HCT116 (cell line): ENCODE results near the gene SLC13A4. TPM values are rescaled to one million over a fixed set of nuclear protein-coding genes. Genes with fewer than 3 reads are reported as not detected.

Source experiments
- ATAC-seq: fragments of 200-7000 bp; cut with Tn5 transposase; 2 replicates; pipeline ENCODE4 v1.9.1; 2020; ENCODE audit warnings: mild to moderate bottlenecking, moderate library complexity
- BruUV-seq: library from RNA; stranded (reverse); fragments of 400-500 nt; replicated peaks from 2 replicates; lab custom pipeline; 2021; lab: Mats Ljungman, UMichigan
- CTCF ChIA-PET: fragments of 300-600 bp; sonication (Branson Sonifier 250); formaldehyde crosslinking; loops from one replicate; lab custom pipeline; 2021; ENCODE audit warnings: antibody characterized with exemption; lab: Charles Lee
- POLR2A ChIA-PET: fragments of 300-600, 350-600 bp; sonication (Branson Sonifier 250); formaldehyde crosslinking; loops from one replicate; lab custom pipeline; 2021; ENCODE audit warnings: antibody characterized with exemption; lab: Charles Lee
- RAD21 ChIA-PET, 2 experiments: fragments of 300-600 bp; sonication (Branson Sonifier 250); formaldehyde crosslinking; loops; one replicate each; lab custom pipeline; 2023; ENCODE audit warnings: low total read pairs in 2 of 2; ENCODE audit not compliant: uncharacterized antibody in 2 of 2, unreplicated experiment in 2 of 2, low non-redundant PET in 1 of 2; lab: Charles Lee
- DNase-seq: peaks from one replicate; pipeline ENCODE4 v3.0.0-alpha.2; 2010; ENCODE audit warnings: low read depth, low spot score
- H2AFZ ChIP-seq: fragments of 200-600 bp; shearing (Covaris generic), sonication (generic); 2 replicates; pipeline ENCODE4 v1.6.1; 2017; ENCODE audit warnings: low read depth, mixed run types, mixed read lengths, antibody characterized with exemption, low read length; ENCODE audit not compliant: poor library complexity, severe bottlenecking
- H3K27ac ChIP-seq: 2 replicates; pipeline ENCODE4 v1.5.1; 2012; ENCODE audit warnings: low read depth, low read length
- H3K27me3 ChIP-seq: fragments of 200-600 bp; sonication (generic); 2 replicates; pipeline ENCODE4 v1.6.1; 2016; ENCODE audit warnings: mixed run types, low read length, mixed read lengths; ENCODE audit not compliant: insufficient read depth
- H3K36me3 ChIP-seq, 2 experiments: fragments of 200-500 bp in 1 of 2; fragments of 200-600 bp in 1 of 2; sonication (Bioruptor generic) in 1 of 2; sonication (generic) in 1 of 2; 2 replicates each; pipeline versions ENCODE4 v1.5.1 to v1.6.1; 2014 to 2016; ENCODE audit warnings: low read length in 2 of 2, inconsistent platforms in 1 of 2, mixed read lengths in 1 of 2, mixed run types in 1 of 2; ENCODE audit not compliant: insufficient read depth in 2 of 2, control insufficient read depth in 1 of 2
- H3K4me1 ChIP-seq, 2 experiments: fragments of 200-600 bp in 1 of 2; sonication (generic) in 1 of 2; 2 replicates each; pipeline versions ENCODE4 v1.5.1 to v1.6.1; 2012 to 2017; ENCODE audit warnings: low read length in 2 of 2, inconsistent platforms in 1 of 2, mild to moderate bottlenecking in 1 of 2, mixed read lengths in 1 of 2, mixed run types in 1 of 2, moderate library complexity in 1 of 2; ENCODE audit not compliant: insufficient read depth in 2 of 2, control insufficient read depth in 1 of 2
- H3K4me2 ChIP-seq: fragments of 200-600 bp; sonication (generic); 2 replicates; pipeline ENCODE4 v1.6.1; 2017; ENCODE audit warnings: mixed run types, low read length, mixed read lengths
- H3K4me3 ChIP-seq, 2 experiments: fragments of 200-600 bp in 1 of 2; sonication (generic) in 1 of 2; replicated peaks in 1 of 2; 2 replicates each; pipeline ENCODE4 v1.5.1; 2011 to 2016; ENCODE audit warnings: low read length in 2 of 2, control low read depth in 1 of 2, low read depth in 1 of 2, mild to moderate bottlenecking in 1 of 2, mixed read lengths in 1 of 2, mixed run types in 1 of 2
- H3K79me2 ChIP-seq: fragments of 200-600 bp; sonication (generic); 2 replicates; pipeline ENCODE4 v1.6.1; 2017; ENCODE audit warnings: mild to moderate bottlenecking, mixed run types, low read length, moderate library complexity, mixed read lengths; ENCODE audit not compliant: insufficient read depth
- H3K9ac ChIP-seq: fragments of 200-600 bp; sonication (generic); 2 replicates; pipeline ENCODE4 v1.6.1; 2016; ENCODE audit warnings: low read length, mixed read lengths
- H3K9me2 ChIP-seq: fragments of 200-600 bp; sonication (generic), shearing (Covaris generic); 2 replicates; pipeline ENCODE4 v1.6.1; 2017; ENCODE audit warnings: mixed run types, mild to moderate bottlenecking, moderate library complexity; ENCODE audit not compliant: insufficient read depth
- H3K9me3 ChIP-seq, 2 experiments: fragments of 200-500 bp in 1 of 2; fragments of 200-600 bp in 1 of 2; sonication (Bioruptor generic) in 1 of 2; sonication (generic) in 1 of 2; 2 replicates each; pipeline ENCODE4 v1.6.1; 2014 to 2017; ENCODE audit warnings: low read length in 2 of 2, mixed read lengths in 2 of 2, inconsistent platforms in 1 of 2, low read depth in 1 of 2, mild to moderate bottlenecking in 1 of 2, mixed run types in 1 of 2, moderate library complexity in 1 of 2; ENCODE audit not compliant: control insufficient read depth in 1 of 2, insufficient read depth in 1 of 2
- H4K20me1 ChIP-seq: fragments of 200-600 bp; sonication (generic), shearing (Covaris generic); 2 replicates; pipeline ENCODE4 v1.6.1; 2017; ENCODE audit warnings: mixed run types, mild to moderate bottlenecking, moderate library complexity; ENCODE audit not compliant: insufficient read depth
- ELF1 ChIP-seq: IDR thresholded peaks from 2 replicates; pipeline ENCODE4 v1.6.1; 2012; ENCODE audit warnings: low read depth, borderline replicate concordance
- EZH2phosphoT487 ChIP-seq: fragments of 200-600 bp; IDR thresholded peaks from 2 replicates; pipeline ENCODE4 v1.6.1; 2018; ENCODE audit warnings: antibody characterized with exemption, borderline replicate concordance
- FOSL1 ChIP-seq: IDR thresholded peaks from 2 replicates; pipeline ENCODE4 v1.6.1; 2012; ENCODE audit warnings: low read depth
- JUND ChIP-seq: IDR thresholded peaks from 2 replicates; pipeline ENCODE4 v1.6.1; 2012
- POLR2A ChIP-seq: IDR thresholded peaks from 2 replicates; pipeline ENCODE4 v1.7.0; 2011; ENCODE audit warnings: borderline replicate concordance; ENCODE audit not compliant: insufficient read depth, insufficient read length; ENCODE audit errors: extremely low read depth
- POLR2AphosphoS5 ChIP-seq: IDR thresholded peaks from 2 replicates; pipeline ENCODE4 v1.6.1; 2011; ENCODE audit warnings: mild to moderate bottlenecking, low read depth, low read length, moderate library complexity
- SIN3A ChIP-seq: IDR thresholded peaks from 2 replicates; pipeline ENCODE4 v1.6.1; 2012; ENCODE audit warnings: low read depth
- SRF ChIP-seq: IDR thresholded peaks from 2 replicates; pipeline ENCODE4 v1.6.1; 2012; ENCODE audit warnings: low read depth
- TCF7L2 ChIP-seq: IDR thresholded peaks from 2 replicates; pipeline ENCODE4 v1.7.0; 2011; ENCODE audit warnings: borderline replicate concordance, inconsistent platforms; ENCODE audit not compliant: insufficient read depth, insufficient read length; ENCODE audit errors: extremely low read depth
- YY1 ChIP-seq: IDR thresholded peaks from 2 replicates; pipeline ENCODE4 v1.6.1; 2011; ENCODE audit warnings: low read length, low read depth, moderate library complexity, mild to moderate bottlenecking; ENCODE audit not compliant: insufficient replicate concordance; ENCODE audit errors: extremely low read depth
- ZFX ChIP-seq: fragments of 450-650 bp; IDR thresholded peaks from 2 replicates; pipeline ENCODE4 v1.6.1; 2017
- ZNF274 ChIP-seq: fragments of 200-500 bp; sonication (Bioruptor generic); IDR thresholded peaks from 2 replicates; pipeline ENCODE4 v1.6.1; 2014; ENCODE audit warnings: mild to moderate bottlenecking, low read depth, low read length, inconsistent platforms
- intact Hi-C: fragments of 100-400 bp; cut with micrococcal nuclease; formaldehyde crosslinking; loops from 2 replicates; pipeline ENCODE4 v1.10.0; 2022
- total RNA-seq: library from RNA; stranded (reverse); gene quantifications from one replicate; pipeline ENCODE4 v1.2.1, GENCODE V29; 2021; ENCODE audit not compliant: unreplicated experiment
- TF ChIP-seq, protein P1 (sequence below): IDR thresholded peaks from 2 replicates; pipeline ENCODE4 v1.6.1; 2012; ENCODE audit warnings: low read depth
- TF ChIP-seq, protein P2 (sequence below): IDR thresholded peaks from 2 replicates; pipeline ENCODE4 v1.6.1; 2012
- TF ChIP-seq, protein P3 (sequence below): IDR thresholded peaks from 2 replicates; pipeline ENCODE4 v1.6.1; 2012
- TF ChIP-seq, protein P4 (sequence below): IDR thresholded peaks from 2 replicates; pipeline ENCODE4 v1.6.1; 2011; ENCODE audit warnings: mild to moderate bottlenecking, low read length, moderate library complexity; ENCODE audit not compliant: insufficient replicate concordance; ENCODE audit errors: extremely low read depth

The SLC13A4 gene
- total RNA-seq, 1 experiment from 2014 or later, result 0.30 TPM

DNA sequence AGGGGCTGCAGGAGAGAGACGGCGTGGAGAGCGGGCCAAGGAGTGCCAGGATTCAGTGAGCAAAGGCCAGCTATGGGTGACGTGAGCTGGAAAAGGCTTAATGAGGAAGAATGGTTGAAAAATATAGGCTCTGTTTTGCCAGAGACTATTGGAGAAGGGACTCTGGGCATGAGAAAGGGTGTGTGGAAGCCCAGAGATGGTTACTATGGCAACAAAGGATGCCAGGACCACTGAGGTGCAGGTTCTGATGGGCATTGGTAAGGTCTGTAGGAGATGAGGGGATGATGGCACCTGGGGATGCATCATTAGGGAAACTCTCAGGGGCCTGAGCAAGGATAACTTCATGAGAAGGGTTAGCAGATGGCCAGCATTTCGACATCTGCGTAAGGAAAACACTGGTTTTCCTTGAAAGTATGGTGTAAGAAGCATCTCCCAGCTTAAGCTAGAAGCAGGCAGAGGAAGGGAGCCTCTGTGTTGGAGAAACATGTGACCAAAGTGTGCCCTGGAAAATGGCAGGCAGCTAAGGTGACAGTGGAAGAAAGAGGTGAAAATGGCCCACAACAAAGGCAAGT, 42.2 kb upstream of the SLC13A4 start:
- Histone ChIP-seq H3K27ac (no peak overlapping the region), H3K9me2 (no peaks in the 10 kb centered on the region), H3K27me3 (no peaks in the 10 kb centered on the region), H2AFZ (no peak overlapping the region), H3K4me3 (no peak overlapping the region), H3K4me1 (peaks cover 0 to 8% of the 10 kb centered on the region in 2 experiments; a peak in 2 of 4 replicates), H3K79me2 (no peaks in the 10 kb centered on the region), H3K4me2 (no peak overlapping the region), H4K20me1 (no peaks in the 10 kb centered on the region), H3K36me3 (no peaks in the 10 kb centered on the region), H3K9ac (no peak overlapping the region), H3K9me3 (no peaks in the 10 kb centered on the region)
- ChIA-PET POLR2A (no interaction called here), RAD21 (no interaction called here), CTCF (no interaction called here)
- no TSS peak for BruUV-seq
- intact Hi-C loops, result no loop called here
- ATAC-seq, result no peak
- no peak for DNase-seq
- no peak for TF ChIP-seq YY1
- TF ChIP-seq POLR2A, result no peak
- TF ChIP-seq, protein P1, sequence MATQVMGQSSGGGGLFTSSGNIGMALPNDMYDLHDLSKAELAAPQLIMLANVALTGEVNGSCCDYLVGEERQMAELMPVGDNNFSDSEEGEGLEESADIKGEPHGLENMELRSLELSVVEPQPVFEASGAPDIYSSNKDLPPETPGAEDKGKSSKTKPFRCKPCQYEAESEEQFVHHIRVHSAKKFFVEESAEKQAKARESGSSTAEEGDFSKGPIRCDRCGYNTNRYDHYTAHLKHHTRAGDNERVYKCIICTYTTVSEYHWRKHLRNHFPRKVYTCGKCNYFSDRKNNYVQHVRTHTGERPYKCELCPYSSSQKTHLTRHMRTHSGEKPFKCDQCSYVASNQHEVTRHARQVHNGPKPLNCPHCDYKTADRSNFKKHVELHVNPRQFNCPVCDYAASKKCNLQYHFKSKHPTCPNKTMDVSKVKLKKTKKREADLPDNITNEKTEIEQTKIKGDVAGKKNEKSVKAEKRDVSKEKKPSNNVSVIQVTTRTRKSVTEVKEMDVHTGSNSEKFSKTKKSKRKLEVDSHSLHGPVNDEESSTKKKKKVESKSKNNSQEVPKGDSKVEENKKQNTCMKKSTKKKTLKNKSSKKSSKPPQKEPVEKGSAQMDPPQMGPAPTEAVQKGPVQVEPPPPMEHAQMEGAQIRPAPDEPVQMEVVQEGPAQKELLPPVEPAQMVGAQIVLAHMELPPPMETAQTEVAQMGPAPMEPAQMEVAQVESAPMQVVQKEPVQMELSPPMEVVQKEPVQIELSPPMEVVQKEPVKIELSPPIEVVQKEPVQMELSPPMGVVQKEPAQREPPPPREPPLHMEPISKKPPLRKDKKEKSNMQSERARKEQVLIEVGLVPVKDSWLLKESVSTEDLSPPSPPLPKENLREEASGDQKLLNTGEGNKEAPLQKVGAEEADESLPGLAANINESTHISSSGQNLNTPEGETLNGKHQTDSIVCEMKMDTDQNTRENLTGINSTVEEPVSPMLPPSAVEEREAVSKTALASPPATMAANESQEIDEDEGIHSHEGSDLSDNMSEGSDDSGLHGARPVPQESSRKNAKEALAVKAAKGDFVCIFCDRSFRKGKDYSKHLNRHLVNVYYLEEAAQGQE, result no peak
- no peak for TF ChIP-seq EZH2phosphoT487
- no peak for TF ChIP-seq SRF
- TF ChIP-seq, protein P2, sequence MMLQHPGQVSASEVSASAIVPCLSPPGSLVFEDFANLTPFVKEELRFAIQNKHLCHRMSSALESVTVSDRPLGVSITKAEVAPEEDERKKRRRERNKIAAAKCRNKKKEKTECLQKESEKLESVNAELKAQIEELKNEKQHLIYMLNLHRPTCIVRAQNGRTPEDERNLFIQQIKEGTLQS, result no peak
- TF ChIP-seq, protein P3, sequence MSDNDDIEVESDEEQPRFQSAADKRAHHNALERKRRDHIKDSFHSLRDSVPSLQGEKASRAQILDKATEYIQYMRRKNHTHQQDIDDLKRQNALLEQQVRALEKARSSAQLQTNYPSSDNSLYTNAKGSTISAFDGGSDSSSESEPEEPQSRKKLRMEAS, result no peak
- no peak for TF ChIP-seq FOSL1
- no peak for TF ChIP-seq ZFX
- TF ChIP-seq, protein P4, sequence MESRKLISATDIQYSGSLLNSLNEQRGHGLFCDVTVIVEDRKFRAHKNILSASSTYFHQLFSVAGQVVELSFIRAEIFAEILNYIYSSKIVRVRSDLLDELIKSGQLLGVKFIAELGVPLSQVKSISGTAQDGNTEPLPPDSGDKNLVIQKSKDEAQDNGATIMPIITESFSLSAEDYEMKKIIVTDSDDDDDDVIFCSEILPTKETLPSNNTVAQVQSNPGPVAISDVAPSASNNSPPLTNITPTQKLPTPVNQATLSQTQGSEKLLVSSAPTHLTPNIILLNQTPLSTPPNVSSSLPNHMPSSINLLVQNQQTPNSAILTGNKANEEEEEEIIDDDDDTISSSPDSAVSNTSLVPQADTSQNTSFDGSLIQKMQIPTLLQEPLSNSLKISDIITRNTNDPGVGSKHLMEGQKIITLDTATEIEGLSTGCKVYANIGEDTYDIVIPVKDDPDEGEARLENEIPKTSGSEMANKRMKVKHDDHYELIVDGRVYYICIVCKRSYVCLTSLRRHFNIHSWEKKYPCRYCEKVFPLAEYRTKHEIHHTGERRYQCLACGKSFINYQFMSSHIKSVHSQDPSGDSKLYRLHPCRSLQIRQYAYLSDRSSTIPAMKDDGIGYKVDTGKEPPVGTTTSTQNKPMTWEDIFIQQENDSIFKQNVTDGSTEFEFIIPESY, result no peak
- no peak for TF ChIP-seq TCF7L2
- TF ChIP-seq SIN3A, result no peak
- TF ChIP-seq POLR2AphosphoS5, result no peak
- TF ChIP-seq ELF1, result no peak
- no peak for TF ChIP-seq ZNF274
- TF ChIP-seq JUND, result no peak
